Tibial nerve (tissue), 4 donors: ENCODE measurements around the gene WWC1. TPM values are rescaled to one million over a fixed set of nuclear protein-coding genes. Genes with fewer than 3 reads are reported as not detected.

Experiments
- DNase-seq, 2 donors: peaks; one replicate each; pipeline ENCODE4 v3.0.0-alpha.2; 2019; ENCODE audit warnings: low spot score in 2 of 2
- H3K27ac ChIP-seq, 4 donors: fragments of 200-600 bp; sonication (generic) in 3 of 4; one replicate each; pipeline ENCODE4 v1.5.1; 2017 to 2019; ENCODE audit warnings: mild to moderate bottlenecking in 1 of 4
- H3K27me3 ChIP-seq, 2 donors: fragments of 200-600 bp; sonication (generic) in 1 of 2; one replicate each; pipeline versions ENCODE4 v1.5.1 to v1.6.0; 2017 to 2019
- H3K36me3 ChIP-seq, 3 donors: fragments of 200-600 bp; sonication (generic); one replicate each; pipeline ENCODE4 v1.5.1; 2018 to 2019
- H3K4me1 ChIP-seq, 4 donors: fragments of 200-600 bp; sonication (generic) in 3 of 4; one replicate each; pipeline ENCODE4 v1.5.1; 2017 to 2019
- H3K4me3 ChIP-seq, 4 donors: fragments of 200-600 bp; sonication (generic) in 3 of 4; one replicate each; pipeline ENCODE4 v1.5.1; 2017 to 2019; ENCODE audit warnings: mild to moderate bottlenecking in 1 of 4, moderate library complexity in 1 of 4
- H3K9me3 ChIP-seq, 4 donors: fragments of 200-600 bp; sonication (generic) in 3 of 4; one replicate each; pipeline ENCODE4 v1.5.1; 2017 to 2019
- EP300 ChIP-seq, 2 donors: sonication (generic); formaldehyde crosslinking; IDR thresholded peaks; one replicate each; pipeline ENCODE4 v1.6.1; 2017; ENCODE audit warnings: antibody characterized with exemption in 2 of 2, mild to moderate bottlenecking in 1 of 2
- POLR2A ChIP-seq, 2 donors: fragments of 450-650 bp; IDR thresholded peaks; one replicate each; pipeline ENCODE4 v1.6.1; 2017; ENCODE audit warnings: antibody characterized with exemption in 2 of 2, mild to moderate bottlenecking in 2 of 2, moderate library complexity in 2 of 2
- WGBS, 2 donors: methylation state at CpG; one replicate each; pipeline ENCODE4 v1.1.5; 2018; 5-methylcytosine and 5-hydroxymethylcytosine counted together
- total RNA-seq, 4 donors: library from RNA; depleted of rRNA; stranded (reverse); fragments of >200 nt; gene quantifications; one replicate each; pipeline ENCODE4 v1.1.0, GENCODE V29; 2016
- TF ChIP-seq, protein P1 (sequence below), 5 experiments: fragments of 200-600 bp in 3 of 5; fragments of 450-650 bp in 2 of 5; sonication (generic) in 3 of 5; IDR thresholded peaks; one replicate each; pipeline ENCODE4 v1.5.1; 2016 to 2019; ENCODE audit warnings: antibody characterized with exemption in 5 of 5, mild to moderate bottlenecking in 3 of 5, moderate library complexity in 2 of 5

WWC1 gene
- total RNA-seq, 4 donors from 2014 or later = 0.78 to 3.3 (median 1.00) TPM

DNA sequence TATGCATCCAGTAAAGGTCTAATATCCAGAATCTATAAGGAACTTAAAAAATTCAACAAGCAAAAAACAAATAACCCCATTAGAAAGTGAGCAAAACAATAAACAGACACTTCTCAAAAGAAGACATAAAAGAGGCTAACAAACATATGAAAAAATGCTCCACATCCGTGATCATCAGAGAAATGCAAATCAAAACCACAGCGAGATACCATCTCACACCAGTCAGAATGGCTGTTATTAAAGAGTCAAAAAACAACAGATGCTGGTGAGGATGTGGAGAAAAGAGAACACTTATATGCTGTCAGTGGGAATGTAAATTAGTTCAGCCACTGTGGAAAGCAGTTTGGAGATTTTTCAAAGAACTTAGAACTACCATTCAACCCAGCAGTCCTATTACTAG is 86.1 kb downstream of the WWC1 start:
- Histone ChIP-seq H3K9me3 (no peaks in the 10 kb centered on the region), H3K27me3 (no peaks in the 10 kb centered on the region), H3K4me3 (no peak overlapping the region), H3K36me3 (no peaks in the 10 kb centered on the region), H3K4me1 (no peaks in the 10 kb centered on the region), H3K27ac (no peak overlapping the region)
- WGBS, 2 donors = 88 to 89% methylated on average over 2 of the region's 2 CpGs
- DNase-seq = no peak
- no peak for TF ChIP-seq POLR2A (IDR thresholded peaks at IDR 0.05)
- TF ChIP-seq, protein P1, sequence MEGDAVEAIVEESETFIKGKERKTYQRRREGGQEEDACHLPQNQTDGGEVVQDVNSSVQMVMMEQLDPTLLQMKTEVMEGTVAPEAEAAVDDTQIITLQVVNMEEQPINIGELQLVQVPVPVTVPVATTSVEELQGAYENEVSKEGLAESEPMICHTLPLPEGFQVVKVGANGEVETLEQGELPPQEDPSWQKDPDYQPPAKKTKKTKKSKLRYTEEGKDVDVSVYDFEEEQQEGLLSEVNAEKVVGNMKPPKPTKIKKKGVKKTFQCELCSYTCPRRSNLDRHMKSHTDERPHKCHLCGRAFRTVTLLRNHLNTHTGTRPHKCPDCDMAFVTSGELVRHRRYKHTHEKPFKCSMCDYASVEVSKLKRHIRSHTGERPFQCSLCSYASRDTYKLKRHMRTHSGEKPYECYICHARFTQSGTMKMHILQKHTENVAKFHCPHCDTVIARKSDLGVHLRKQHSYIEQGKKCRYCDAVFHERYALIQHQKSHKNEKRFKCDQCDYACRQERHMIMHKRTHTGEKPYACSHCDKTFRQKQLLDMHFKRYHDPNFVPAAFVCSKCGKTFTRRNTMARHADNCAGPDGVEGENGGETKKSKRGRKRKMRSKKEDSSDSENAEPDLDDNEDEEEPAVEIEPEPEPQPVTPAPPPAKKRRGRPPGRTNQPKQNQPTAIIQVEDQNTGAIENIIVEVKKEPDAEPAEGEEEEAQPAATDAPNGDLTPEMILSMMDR (IDR thresholded peaks at IDR 0.05) = no peak
- no peak for TF ChIP-seq EP300 (IDR thresholded peaks at IDR 0.05)

DNA sequence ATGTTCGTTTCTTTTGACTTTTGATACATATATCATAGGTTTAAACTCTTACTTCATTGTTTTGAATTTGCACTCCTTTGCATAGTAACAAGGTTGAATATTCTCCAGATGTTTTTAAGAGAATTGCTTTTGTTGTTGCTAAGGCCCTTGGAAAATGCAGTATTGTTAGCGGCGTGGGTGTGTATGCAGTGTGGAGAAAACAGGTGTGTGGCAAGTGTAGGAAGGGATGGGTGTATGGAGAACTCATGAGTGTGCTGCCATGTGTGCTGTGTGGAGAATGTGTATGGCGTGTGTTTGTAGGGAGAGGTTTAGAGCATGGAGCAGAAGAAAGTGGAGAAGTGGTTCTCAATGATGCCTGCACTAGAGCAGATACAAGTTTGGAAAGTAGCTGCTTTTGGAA is 87.3 kb downstream of the WWC1 start:
- Histone ChIP-seq H3K4me3 (no peak overlapping the region), H3K36me3 (no peaks in the 10 kb centered on the region), H3K9me3 (no peaks in the 10 kb centered on the region), H3K27ac (no peak overlapping the region), H3K4me1 (no peaks in the 10 kb centered on the region), H3K27me3 (no peaks in the 10 kb centered on the region)
- DNase-seq = no peak
- TF ChIP-seq POLR2A (IDR thresholded peaks at IDR 0.05) = no peak
- no peak for TF ChIP-seq EP300 (IDR thresholded peaks at IDR 0.05)
- TF ChIP-seq, protein P1 (IDR thresholded peaks at IDR 0.05) = no peak
- WGBS, 2 donors = 71 to 80% methylated on average over 4 of the region's 4 CpGs

DNA sequence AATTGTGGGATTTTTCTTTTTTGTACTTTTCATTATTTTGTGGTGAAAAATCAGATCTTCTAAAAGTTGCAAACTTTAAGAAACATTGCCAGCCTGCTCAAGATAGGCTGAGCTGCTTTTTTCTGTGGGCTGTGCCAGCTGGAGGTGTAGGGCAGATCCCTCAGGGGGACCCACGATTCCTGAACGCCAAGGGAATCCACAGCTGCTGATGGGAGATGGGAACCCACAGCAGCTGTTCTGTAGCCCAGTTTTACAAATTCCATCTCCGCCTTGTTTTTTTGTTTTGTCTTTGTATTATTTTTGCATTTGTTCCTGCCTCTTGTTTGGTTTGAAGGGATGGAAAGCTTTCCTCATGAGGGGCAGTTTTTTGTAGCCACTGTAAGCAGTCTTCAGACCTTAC is 91.0 kb downstream of the WWC1 start:
- DNase-seq = no peak
- WGBS, 2 donors = 60 to 64% methylated on average over 3 of the region's 3 CpGs
- H3K36me3 ChIP-seq = no peaks in the 10 kb centered on the region
- no peaks in the 10 kb centered on the region for H3K4me1 ChIP-seq
- H3K27me3 ChIP-seq = no peaks in the 10 kb centered on the region
- no peak overlapping the region for H3K27ac ChIP-seq
- no peak overlapping the region for H3K4me3 ChIP-seq
- H3K9me3 ChIP-seq = peaks cover 0 to 15% (median 3%) of the 10 kb centered on the region in 4 donors
- TF ChIP-seq, protein P1 (IDR thresholded peaks at IDR 0.05) = no peak
- TF ChIP-seq EP300 (IDR thresholded peaks at IDR 0.05) = no peak
- TF ChIP-seq POLR2A (IDR thresholded peaks at IDR 0.05) = no peak

DNA sequence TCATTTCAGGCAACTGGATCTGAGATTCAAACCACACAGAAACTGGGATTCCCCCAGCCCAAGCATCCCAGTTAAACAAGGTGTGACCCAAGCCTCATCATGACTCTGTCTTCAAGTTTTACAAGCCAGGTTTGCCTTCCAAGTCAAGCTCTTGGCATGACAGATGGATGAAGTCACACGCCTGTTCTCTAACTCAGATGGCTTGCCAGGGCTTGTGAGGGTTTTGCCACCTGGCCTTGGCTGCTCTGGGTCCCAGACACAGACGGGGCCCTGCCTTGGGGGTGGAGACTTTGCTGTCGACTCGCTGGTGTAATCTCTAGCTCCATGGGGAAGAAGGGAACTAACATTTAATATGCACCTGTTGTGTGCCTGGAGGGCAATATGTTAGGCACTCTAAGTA is 99.0 kb downstream of the WWC1 start:
- no peaks in the 10 kb centered on the region for H3K4me1 ChIP-seq
- WGBS, 2 donors = 80 to 98% methylated on average over 4 of the region's 4 CpGs
- no peak for DNase-seq
- H3K27ac ChIP-seq = no peak overlapping the region
- TF ChIP-seq EP300 (IDR thresholded peaks at IDR 0.05) (no peak), POLR2A (IDR thresholded peaks at IDR 0.05) (no peak)
- TF ChIP-seq, protein P1 (IDR thresholded peaks at IDR 0.05) = no peak
- H3K27me3 ChIP-seq = no peaks in the 10 kb centered on the region
- no peaks in the 10 kb centered on the region for H3K36me3 ChIP-seq
- H3K4me3 ChIP-seq = no peak overlapping the region
- H3K9me3 ChIP-seq = peaks cover 0 to 19% (median 0%) of the 10 kb centered on the region in 4 donors

DNA sequence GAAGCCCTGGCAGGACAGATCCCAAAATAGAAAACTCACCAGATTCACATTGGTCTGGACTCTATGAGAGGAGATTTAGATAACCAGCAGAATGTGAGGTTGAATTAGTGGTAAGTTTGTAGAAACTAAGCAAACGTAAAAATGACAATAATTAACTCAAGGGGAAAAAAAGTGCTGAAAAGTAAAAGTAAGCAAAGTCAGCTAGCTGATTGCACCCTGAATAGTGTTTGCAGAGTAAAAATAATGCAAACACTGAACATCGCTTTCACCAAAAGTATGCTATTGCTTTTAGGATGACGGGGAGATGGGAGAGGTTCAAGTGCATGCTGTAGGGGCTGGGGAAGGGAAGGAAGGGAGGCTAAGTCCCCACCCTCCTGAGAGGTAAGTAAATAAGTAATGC is 102.3 kb downstream of the WWC1 start:
- no peak overlapping the region for H3K4me3 ChIP-seq
- H3K27me3 ChIP-seq = no peaks in the 10 kb centered on the region
- WGBS, 2 donors = 90 to 91% methylated on average over 3 of the region's 3 CpGs
- DNase-seq = no peak
- H3K4me1 ChIP-seq = no peaks in the 10 kb centered on the region
- H3K27ac ChIP-seq = no peak overlapping the region
- H3K9me3 ChIP-seq = peaks cover 0 to 12% (median 0%) of the 10 kb centered on the region in 4 donors
- no peaks in the 10 kb centered on the region for H3K36me3 ChIP-seq
- no peak for TF ChIP-seq EP300 (IDR thresholded peaks at IDR 0.05)
- TF ChIP-seq POLR2A (IDR thresholded peaks at IDR 0.05) = no peak
- TF ChIP-seq, protein P1 (IDR thresholded peaks at IDR 0.05) = no peak
